HG02943 (cell line): ENCODE results near the gene SLC30A5.
"Not testable (repeated sequence)": the region's sequence is repeated elsewhere in the genome, so short reads cannot be mapped to it uniquely, and the experiment has no call there.

Experiments
- ATAC-seq: cut with Tn5 transposase; IDR thresholded peaks from one replicate; pipeline ENCODE4 v1.9.1; 2021; ENCODE audit warnings: mild to moderate bottlenecking, low read depth, moderate library complexity; ENCODE audit not compliant: unreplicated experiment

SLC30A5 gene

GRCh38 chr5:69093771-69094482 lies at the start of gene SLC30A5:
SLC30A5 (plus strand) TSS chr5:69094014; CDS start chr5:69094256, 242 bp downstream.
- peak; percentile 99 for ATAC-seq

GRCh38 chr5:69045213-69045612 lies 48.6 kb upstream of the SLC30A5 start:
- not testable (repeated sequence) for ATAC-seq

GRCh38 chr5:69046375-69046957 lies 47.3 kb upstream of the SLC30A5 start:
- no peak for ATAC-seq

- no peak for ATAC-seq
Measured at GRCh38 chr5:69048230-69048629, 45.6 kb upstream of the SLC30A5 start.

- no peak for ATAC-seq
Measured at GRCh38 chr5:69049151-69049550, 44.7 kb upstream of the SLC30A5 start.

GRCh38 chr5:69049796-69050195 lies 44.0 kb upstream of the SLC30A5 start:
- no peak for ATAC-seq

GRCh38 chr5:69050214-69050613 lies 43.6 kb upstream of the SLC30A5 start:
- no peak for ATAC-seq

- no peak for ATAC-seq
Measured at GRCh38 chr5:69052181-69052580, 41.6 kb upstream of the SLC30A5 start.

GRCh38 chr5:69074664-69075521 lies 18.9 kb upstream of the SLC30A5 start:
- ATAC-seq, result no peak

- no peak for ATAC-seq
Measured at GRCh38 chr5:69075522-69076179, 18.2 kb upstream of the SLC30A5 start.

GRCh38 chr5:69078921-69079540 lies 14.8 kb upstream of the SLC30A5 start:
- ATAC-seq, result no peak

- no peak for ATAC-seq
Measured at GRCh38 chr5:69079556-69079955, 14.3 kb upstream of the SLC30A5 start.

- ATAC-seq, result no peak
Measured at GRCh38 chr5:69083412-69083811, 10.4 kb upstream of the SLC30A5 start.

GRCh38 chr5:69084195-69084594 lies 9.6 kb upstream of the SLC30A5 start:
- no peak for ATAC-seq

GRCh38 chr5:69084903-69085302 lies 8.9 kb upstream of the SLC30A5 start:
- ATAC-seq, result no peak

- no peak for ATAC-seq
Measured at GRCh38 chr5:69086206-69086605, 7.6 kb upstream of the SLC30A5 start.

GRCh38 chr5:69088006-69088405 lies 5.8 kb upstream of the SLC30A5 start:
- not testable (repeated sequence) for ATAC-seq

GRCh38 chr5:69090158-69090557 lies 3.7 kb upstream of the SLC30A5 start:
- no peak for ATAC-seq

GRCh38 chr5:69091771-69092170 lies 2.0 kb upstream of the SLC30A5 start:
- no peak for ATAC-seq

- ATAC-seq, result no peak
Measured at GRCh38 chr5:69092969-69093368, 845 bp upstream of the SLC30A5 start.
